H1 (cell line): ENCODE measurements around the gene SLC39A10. TPM values are rescaled to one million over a fixed set of nuclear protein-coding genes. Genes with fewer than 3 reads are reported as not detected.

ENCODE experiments used
- CTCF ChIA-PET: fragments of 300-600 bp; sonication (Branson Sonifier 250); formaldehyde crosslinking; loops from one replicate; lab custom pipeline; 2021; ENCODE audit not compliant: partially characterized antibody; lab: Charles Lee
- POLR2A ChIA-PET: fragments of 300-600 bp; sonication (Branson Sonifier 250); formaldehyde crosslinking; loops from one replicate; lab custom pipeline; 2021; ENCODE audit warnings: inconsistent platforms; ENCODE audit not compliant: partially characterized antibody; lab: Charles Lee
- DNase-seq, 2 experiments: peaks; one replicate each; pipeline versions ENCODE4 v3.0.0 to v3.0.0-alpha.2; 2010 to 2022; ENCODE audit warnings: low spot score in 2 of 2, low read depth in 1 of 2, mixed read lengths in 1 of 2
- FAIRE-seq: peaks from 2 replicates; lab custom pipeline; 2011; peaks lifted over from hg19 to GRCh38; lab: Jason Lieb, UNC
- H2AFZ ChIP-seq: 2 replicates; pipeline ENCODE4 v1.8.1; 2012; ENCODE audit warnings: low read length, inconsistent platforms
- H2AK5ac ChIP-seq: 2 replicates; pipeline ENCODE4 v1.6.1; 2013; ENCODE audit warnings: low read depth, low read length
- H2BK120ac ChIP-seq: replicated peaks from 2 replicates; pipeline ENCODE3; 2013; ENCODE audit warnings: low read depth, low read length, inconsistent platforms
- H2BK12ac ChIP-seq: 2 replicates; pipeline ENCODE4 v1.6.1; 2013; ENCODE audit warnings: low read depth, low read length
- H2BK15ac ChIP-seq: 2 replicates; pipeline ENCODE4 v1.6.1; 2013; ENCODE audit warnings: low read length
- H2BK20ac ChIP-seq: 2 replicates; pipeline ENCODE4 v1.6.1; 2013; ENCODE audit warnings: low read length
- H2BK5ac ChIP-seq: 2 replicates; pipeline ENCODE4 v1.6.1; 2013; ENCODE audit warnings: low read depth, low read length
- H3K14ac ChIP-seq: 2 replicates; pipeline ENCODE4 v1.6.1; 2013; ENCODE audit warnings: inconsistent platforms; ENCODE audit not compliant: insufficient read length
- H3K18ac ChIP-seq: 2 replicates; pipeline ENCODE4 v1.6.1; 2013; ENCODE audit warnings: low read length; ENCODE audit errors: extremely low read depth
- H3K23ac ChIP-seq: 2 replicates; pipeline ENCODE4 v1.6.1; 2013; ENCODE audit warnings: inconsistent platforms; ENCODE audit not compliant: insufficient read length
- H3K23me2 ChIP-seq: 2 replicates; pipeline ENCODE4 v1.6.1; 2013; ENCODE audit warnings: low read depth, low read length
- H3K27ac ChIP-seq: 2 replicates; pipeline ENCODE4 v1.6.1; 2011; ENCODE audit warnings: low read depth, low read length, inconsistent platforms
- H3K27me3 ChIP-seq, 4 experiments: replicated peaks in 1 of 4; 1 replicate in 1 of 4; 2 replicates in 3 of 4; pipeline versions ENCODE4 v1.6.1 to v1.8.1; 2011 to 2013; ENCODE audit warnings: low read length in 3 of 4, mild to moderate bottlenecking in 3 of 4, inconsistent platforms in 2 of 4, mixed read lengths in 2 of 4, moderate library complexity in 1 of 4; ENCODE audit not compliant: control insufficient read depth in 3 of 4, insufficient read depth in 3 of 4; ENCODE audit errors: extremely low read depth in 1 of 4
- H3K36me3 ChIP-seq, 4 experiments: 2 replicates each; pipeline versions ENCODE4 v1.6.1 to v1.8.1; 2011 to 2013; ENCODE audit warnings: mild to moderate bottlenecking in 4 of 4, low read length in 3 of 4, moderate library complexity in 2 of 4, control low read depth in 1 of 4, inconsistent platforms in 1 of 4; ENCODE audit not compliant: insufficient read depth in 4 of 4, control insufficient read depth in 2 of 4
- H3K4ac ChIP-seq: replicated peaks from 2 replicates; pipeline ENCODE3; 2013; ENCODE audit warnings: low read length, low read depth, mixed read lengths, inconsistent platforms; ENCODE audit not compliant: insufficient read length
- H3K4me1 ChIP-seq, 4 experiments: replicated peaks in 1 of 4; 1 replicate in 1 of 4; 2 replicates in 3 of 4; pipeline versions ENCODE4 v1.6.1 to v1.8.1; 2011 to 2013; ENCODE audit warnings: low read length in 3 of 4, inconsistent platforms in 2 of 4, mixed read lengths in 1 of 4; ENCODE audit not compliant: insufficient read depth in 4 of 4, control insufficient read depth in 3 of 4
- H3K4me2 ChIP-seq, 2 experiments: 2 replicates each; pipeline versions ENCODE4 v1.6.1 to v1.8.1; 2011 to 2013; ENCODE audit warnings: low read depth in 2 of 2, low read length in 2 of 2, control low read depth in 1 of 2, inconsistent platforms in 1 of 2, mild to moderate bottlenecking in 1 of 2; ENCODE audit not compliant: insufficient read depth in 1 of 2
- H3K4me3 ChIP-seq, 4 experiments: fragments of 200-600, 300-600 bp in 1 of 4; sonication (generic), shearing (Covaris generic), sonication (Bioruptor Twin) in 1 of 4; 2 replicates each; pipeline versions ENCODE4 v1.5.1 to v1.8.1; 2011 to 2016; ENCODE audit warnings: low read length in 4 of 4, low read depth in 3 of 4, control low read depth in 2 of 4, inconsistent platforms in 2 of 4, mild to moderate bottlenecking in 2 of 4, mixed read lengths in 1 of 4, moderate library complexity in 1 of 4; ENCODE audit not compliant: insufficient read depth in 2 of 4; ENCODE audit errors: extremely low read depth in 1 of 4
- H3K56ac ChIP-seq: replicated peaks from 2 replicates; pipeline ENCODE3; 2013; ENCODE audit warnings: low read depth, mild to moderate bottlenecking, mixed read lengths, low read length, inconsistent platforms; ENCODE audit not compliant: insufficient read length
- H3K79me1 ChIP-seq: 2 replicates; pipeline ENCODE4 v1.6.1; 2013; ENCODE audit warnings: low read depth, low read length, control low read depth
- H3K79me2 ChIP-seq, 2 experiments: 2 replicates each; pipeline versions ENCODE4 v1.6.1 to v1.8.1; 2012 to 2013; ENCODE audit warnings: low read length in 2 of 2, mild to moderate bottlenecking in 2 of 2, inconsistent platforms in 1 of 2; ENCODE audit not compliant: insufficient read depth in 2 of 2, control insufficient read depth in 1 of 2
- H3K9ac ChIP-seq, 4 experiments: replicated peaks in 1 of 4; 1 replicate in 1 of 4; 2 replicates in 3 of 4; pipeline versions ENCODE4 v1.6.1 to v1.8.1; 2011 to 2013; ENCODE audit warnings: low read depth in 3 of 4, low read length in 3 of 4, control low read depth in 2 of 4, mild to moderate bottlenecking in 2 of 4, moderate library complexity in 2 of 4, inconsistent platforms in 1 of 4; ENCODE audit errors: extremely low read depth in 1 of 4
- H3K9me3 ChIP-seq, 2 experiments: 2 replicates each; pipeline versions ENCODE4 v1.6.1 to v1.8.1; 2012 to 2013; ENCODE audit warnings: mild to moderate bottlenecking in 2 of 2, moderate library complexity in 2 of 2, control low read depth in 1 of 2, inconsistent platforms in 1 of 2, low read depth in 1 of 2, low read length in 1 of 2, mixed read lengths in 1 of 2; ENCODE audit not compliant: insufficient read depth in 2 of 2
- H4K20me1 ChIP-seq, 2 experiments: replicated peaks in 1 of 2; 2 replicates each; pipeline versions ENCODE3 to v1.8.1; 2011 to 2013; ENCODE audit warnings: inconsistent platforms in 2 of 2, low read length in 2 of 2, mild to moderate bottlenecking in 1 of 2; ENCODE audit not compliant: insufficient read depth in 2 of 2, control insufficient read depth in 1 of 2
- H4K5ac ChIP-seq: 2 replicates; pipeline ENCODE4 v1.6.1; 2013; ENCODE audit warnings: low read length, low read depth, mixed read lengths, inconsistent platforms; ENCODE audit not compliant: insufficient read length
- H4K8ac ChIP-seq: 2 replicates; pipeline ENCODE4 v1.8.0; 2013; ENCODE audit warnings: mild to moderate bottlenecking, moderate library complexity, low read length, inconsistent platforms; ENCODE audit not compliant: insufficient read depth; ENCODE audit errors: extremely low read depth
- H4K91ac ChIP-seq: replicated peaks from 2 replicates; pipeline ENCODE3; 2013; ENCODE audit warnings: low read length, mixed read lengths, inconsistent platforms; ENCODE audit not compliant: insufficient read length
- CREB1 ChIP-seq: IDR thresholded peaks from 2 replicates; pipeline ENCODE4 v1.6.1; 2012; ENCODE audit warnings: inconsistent platforms
- CTBP2 ChIP-seq: IDR thresholded peaks from 2 replicates; pipeline ENCODE4 v1.7.0; 2011; ENCODE audit warnings: borderline replicate concordance, mild to moderate bottlenecking, moderate library complexity, mixed read lengths, low read length; ENCODE audit not compliant: insufficient read depth, insufficient read length
- EGR1 ChIP-seq: IDR thresholded peaks from 2 replicates; pipeline ENCODE4 v1.6.1; 2011; ENCODE audit warnings: low read depth, low read length, borderline replicate concordance
- GABPA ChIP-seq: IDR thresholded peaks from 2 replicates; pipeline ENCODE4 v1.6.1; 2011; ENCODE audit warnings: mild to moderate bottlenecking, low read length, moderate library complexity, borderline replicate concordance; ENCODE audit not compliant: insufficient read depth
- KDM4A ChIP-seq: IDR thresholded peaks from one replicate; pipeline ENCODE4 v1.7.1; 2012; ENCODE audit warnings: low read depth, mild to moderate bottlenecking, moderate library complexity, low read length, inconsistent platforms; ENCODE audit not compliant: severe bottlenecking
- POLR2AphosphoS5 ChIP-seq: IDR thresholded peaks from 2 replicates; pipeline ENCODE4 v1.6.1; 2011; ENCODE audit warnings: low read depth, low read length
- RNF2 ChIP-seq: fragments of 200-900, 300-1000 bp; sonication (generic); IDR thresholded peaks from 2 replicates; pipeline ENCODE4 v1.7.1; 2016; ENCODE audit warnings: borderline replicate concordance, low read depth, mild to moderate bottlenecking, antibody characterized with exemption, low read length; ENCODE audit not compliant: poor library complexity, severe bottlenecking; ENCODE audit errors: missing control alignments
- YY1 ChIP-seq: IDR thresholded peaks from 2 replicates; pipeline ENCODE4 v1.6.1; 2011; ENCODE audit warnings: low read depth, mild to moderate bottlenecking, low read length
- WGBS, 2 experiments: shearing (Covaris generic) in 1 of 2; methylation state at CpG; one replicate each; pipeline versions ENCODE4 v1.1.6 to v1.1.7; 2013 to 2015; ENCODE audit warnings: low lambda C conversion rate in 2 of 2, mixed read lengths in 2 of 2, inconsistent platforms in 1 of 2, low coverage in 1 of 2, missing lambda C conversion rate in 1 of 2; ENCODE audit not compliant: insufficient replicate concordance in 2 of 2, insufficient coverage in 1 of 2, insufficient read length in 1 of 2; ENCODE audit errors: extremely low coverage in 1 of 2, missing lambda C conversion rate in 1 of 2; 5-methylcytosine and 5-hydroxymethylcytosine counted together
- polyA plus RNA-seq, 7 experiments: library from polyadenylated mRNA; depleted of rRNA in 3 of 7; stranded (reverse) in 5 of 7; unstranded in 2 of 7; fragments of >200 nt in 5 of 7; fragments of 200-250 nt in 2 of 7; gene quantifications; 1 replicate in 5 of 7; 2 replicates in 1 of 7; 4 replicates in 1 of 7; pipeline versions ENCODE4 v1.2.1 to v1.2.3, GENCODE V29; 2011 to 2013; ENCODE audit warnings: missing spikeins in 2 of 7, mixed read lengths in 2 of 7
- total RNA-seq: library from RNA; stranded (reverse); fragmentation: NEBNext Ultra II Directional; extraction: Animal tissue kit (Norgen Biotek cat#: 25700); gene quantifications from 2 replicates; pipeline ENCODE4 v1.2.1, GENCODE V29; 2021
- TF ChIP-seq, protein P1 (sequence below): IDR thresholded peaks from 2 replicates; pipeline ENCODE4 v1.6.1; 2011; ENCODE audit warnings: low read depth, mild to moderate bottlenecking, low read length; ENCODE audit not compliant: insufficient read depth

SLC39A10 gene
- total and polyA plus RNA-seq, 2 of the 8 experiments (the other 6 are each of a cell fraction or from before 2014, with no cell fraction given) = 68.1 to 234 TPM

DNA sequence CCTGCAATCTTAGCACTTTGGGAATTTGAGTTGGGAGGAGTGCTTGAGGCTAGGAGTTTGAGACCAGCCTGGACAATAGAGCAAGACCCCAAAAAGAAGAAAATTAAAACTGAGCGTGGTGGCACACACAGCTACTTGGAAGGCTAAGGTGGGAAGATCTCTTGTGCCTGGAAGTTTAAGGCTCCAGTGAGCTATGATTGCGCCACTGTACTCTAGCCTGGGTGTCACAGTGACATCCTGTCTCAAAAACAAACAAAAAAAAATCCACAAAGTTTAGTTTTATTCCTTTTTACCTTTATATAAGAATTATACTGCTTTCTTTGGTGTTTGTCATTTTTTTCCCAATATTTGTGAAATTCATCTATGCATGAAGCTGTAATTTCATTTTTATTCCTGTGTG, 20.3 kb downstream of the SLC39A10 start:
- Histone ChIP-seq H3K27ac (no peak overlapping the region), H4K20me1 (peaks cover 0 to 3% of the 10 kb centered on the region in 2 experiments), H2BK120ac (no peak overlapping the region), H3K23me2 (no peaks in the 10 kb centered on the region), H4K91ac (no peak overlapping the region), H2BK5ac (no peak overlapping the region), H2BK15ac (no peak overlapping the region), H2BK20ac (no peak overlapping the region), H2BK12ac (no peak overlapping the region), H3K14ac (no peak overlapping the region), H3K79me1 (peaks cover 6% of the 10 kb centered on the region), H3K27me3 (no peaks in the 10 kb centered on the region), H4K5ac (no peak overlapping the region), H3K4me2 (no peak overlapping the region)
- no peak for DNase-seq
- CTCF ChIA-PET = interaction anchor here (0.8 kb wide), 1 partner anchor 272 kb away, joined by 5 read pairs; no protein-coding TSS in a partner anchor
- TF ChIP-seq, protein P1, sequence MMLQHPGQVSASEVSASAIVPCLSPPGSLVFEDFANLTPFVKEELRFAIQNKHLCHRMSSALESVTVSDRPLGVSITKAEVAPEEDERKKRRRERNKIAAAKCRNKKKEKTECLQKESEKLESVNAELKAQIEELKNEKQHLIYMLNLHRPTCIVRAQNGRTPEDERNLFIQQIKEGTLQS = no peak
- TF ChIP-seq CTBP2 (no peak), CREB1 (no peak), YY1 (no peak), RNF2 (no peak), EGR1 (no peak), KDM4A (no peak), GABPA (no peak), POLR2AphosphoS5 (no peak)
- TF ChIP-seq, all 59 proteins: peak for 0
- WGBS, 2 experiments = 97% methylated on average over 2 of the region's 2 CpGs; no CpG with 5 or more reads in 1 of the 2 experiments
- Histone ChIP-seq H3K23ac (no peak overlapping the region), H3K18ac (no peak overlapping the region), H3K9ac (no peak overlapping the region), H3K79me2 (peaks cover 14 to 94% of the 10 kb centered on the region in 2 experiments), H3K4ac (no peak overlapping the region), H3K4me3 (no peak overlapping the region), H4K8ac (no peak overlapping the region), H3K4me1 (no peaks in the 10 kb centered on the region), H3K56ac (no peak overlapping the region), H3K9me3 (no peaks in the 10 kb centered on the region), H2AK5ac (no peak overlapping the region), H3K36me3 (peaks cover 3 to 25% (median 8%) of the 10 kb centered on the region in 4 experiments; a peak in 7 of 8 replicates), H2AFZ (no peak overlapping the region)
- FAIRE-seq = no peak
- POLR2A ChIA-PET = no interaction called here
